NOMO-1 treated with DMSO at 0.1 percent for 48 hours (cell line): ENCODE results near the gene GLB1L.

Experiments used
- DNase-seq: peaks from one replicate; lab custom pipeline; 2025; ENCODE audit not compliant: unreplicated experiment; lab: John Stamatoyannopoulos, UW

The GLB1L gene

DNA sequence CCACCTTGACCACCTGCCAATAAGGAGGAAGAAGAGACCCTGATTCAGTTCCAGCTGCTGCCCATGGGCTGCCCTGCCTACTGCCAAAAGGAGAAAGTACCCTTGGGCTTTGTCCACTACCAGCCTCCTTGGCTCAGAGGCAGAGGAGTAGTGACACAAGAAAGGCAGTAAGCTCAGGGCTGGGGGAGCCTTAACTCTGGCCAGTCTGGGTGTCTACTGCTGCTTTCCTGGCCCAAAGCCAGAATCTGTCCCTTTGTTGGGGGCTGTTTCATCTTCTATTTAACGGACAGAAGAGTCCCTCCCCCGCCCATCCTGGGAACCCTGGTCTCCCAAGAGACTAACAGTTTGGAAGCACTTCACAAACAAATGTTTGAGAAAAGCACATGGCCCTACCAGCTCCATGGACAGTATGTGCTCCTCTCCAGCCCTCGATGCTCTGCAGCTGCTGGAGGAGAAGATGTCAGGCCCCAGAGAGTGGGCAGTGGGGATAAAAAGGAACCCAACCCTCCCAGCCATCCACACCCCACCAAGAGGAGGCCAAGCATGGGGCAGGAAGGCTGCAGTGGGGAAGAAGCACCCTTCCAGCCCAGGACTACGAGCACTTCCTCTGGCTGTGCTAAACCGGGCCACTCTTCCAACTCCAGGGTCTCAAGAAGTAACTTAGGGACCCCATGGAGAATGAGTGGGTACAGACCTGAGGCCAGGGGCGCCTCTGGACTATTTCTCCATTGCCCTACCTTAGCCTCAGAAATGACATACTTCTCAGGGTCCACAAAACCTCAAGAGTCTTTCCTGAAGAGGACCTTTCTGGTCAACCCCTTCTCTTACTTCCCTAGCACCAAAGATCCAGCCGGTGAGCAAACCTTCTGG, 17.0 kb downstream of the GLB1L start:
- peak; percentile 17 for DNase-seq

DNA sequence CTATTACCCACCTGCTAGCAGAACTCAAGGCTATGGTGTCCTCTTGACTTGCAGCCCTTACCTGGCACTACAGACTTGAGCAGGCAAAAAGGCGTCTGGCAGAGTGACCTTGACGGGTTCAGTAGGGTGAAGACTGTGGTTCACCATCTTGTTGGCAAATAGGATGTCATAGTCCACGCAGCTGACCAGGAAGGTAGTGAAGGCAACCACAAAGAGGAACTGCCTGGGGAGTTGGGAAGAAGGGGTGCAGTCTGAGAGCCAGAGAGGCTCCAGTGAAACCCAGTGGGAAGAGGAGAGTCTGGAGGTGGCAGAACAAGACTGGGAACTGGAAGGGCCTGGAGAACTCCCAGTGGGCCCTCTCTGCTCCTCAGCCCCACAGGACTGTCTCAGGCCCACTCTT, 19.9 kb downstream of the GLB1L start:
- peak; percentile 61 for DNase-seq

DNA sequence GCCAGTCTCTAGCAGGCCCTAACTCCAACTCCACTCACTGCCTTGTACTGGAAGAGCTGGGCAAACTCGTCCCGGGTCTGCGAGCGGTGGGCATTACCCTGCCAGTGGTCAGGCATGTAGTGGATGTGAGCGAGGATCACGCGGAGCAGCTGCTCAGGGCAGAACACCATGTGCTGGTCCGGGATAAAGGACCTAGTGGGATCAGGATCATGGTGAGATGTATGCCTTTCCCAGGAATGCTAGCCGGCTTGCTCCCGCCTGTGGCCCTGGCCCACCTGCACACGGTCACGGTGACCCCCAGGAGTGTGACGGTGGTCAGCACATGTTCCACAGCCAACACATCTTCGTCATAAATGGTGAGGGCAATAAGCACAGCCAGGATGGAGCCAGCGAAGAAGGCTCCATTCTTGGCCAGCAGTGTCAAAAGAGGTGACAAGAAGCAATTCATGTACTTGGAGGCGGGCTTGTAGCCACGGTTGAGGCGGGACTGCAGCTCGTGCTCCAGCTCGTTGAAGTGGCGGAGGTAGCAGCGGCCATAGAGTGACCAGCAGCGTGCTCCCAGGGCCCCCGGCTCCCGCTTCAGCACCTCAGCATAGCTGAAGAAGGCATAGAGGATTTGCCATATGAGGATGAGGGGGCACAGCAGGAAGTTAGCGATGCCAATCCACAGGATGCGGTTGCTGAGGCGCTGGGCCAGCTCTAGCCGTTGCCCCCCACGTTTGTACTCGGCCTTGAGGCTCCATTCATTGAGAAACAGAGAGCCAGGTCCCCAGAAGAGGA, 21.2 kb downstream of the GLB1L start:
- no peak for DNase-seq

DNA sequence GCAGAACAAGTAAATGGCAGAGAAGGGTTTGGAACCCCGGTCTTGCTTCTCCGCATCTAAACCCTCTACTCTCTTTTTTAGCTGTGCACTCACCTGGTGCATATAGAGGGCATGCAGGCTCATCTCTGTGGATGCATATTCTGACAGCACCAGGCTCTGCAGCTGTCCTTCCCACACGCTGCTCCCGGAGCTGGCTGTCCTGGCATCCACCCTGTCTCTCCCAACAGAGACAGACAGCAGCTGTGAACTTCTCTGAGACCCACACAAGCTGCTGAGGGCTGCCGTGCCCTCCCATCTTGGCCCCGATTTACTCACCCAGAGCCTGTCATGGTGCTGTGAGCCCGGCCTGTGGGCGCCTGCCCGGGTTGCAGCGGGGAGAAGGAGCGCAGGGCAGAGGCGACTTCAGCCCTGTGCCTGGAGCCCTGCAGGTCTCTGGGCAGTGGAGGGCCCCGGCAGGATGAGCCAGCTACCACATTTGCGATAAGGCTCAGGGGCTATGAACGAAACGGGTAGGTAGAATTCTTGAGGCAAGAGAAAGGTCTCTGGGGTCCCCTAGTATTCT, 23.2 kb downstream of the GLB1L start:
- no peak for DNase-seq

DNA sequence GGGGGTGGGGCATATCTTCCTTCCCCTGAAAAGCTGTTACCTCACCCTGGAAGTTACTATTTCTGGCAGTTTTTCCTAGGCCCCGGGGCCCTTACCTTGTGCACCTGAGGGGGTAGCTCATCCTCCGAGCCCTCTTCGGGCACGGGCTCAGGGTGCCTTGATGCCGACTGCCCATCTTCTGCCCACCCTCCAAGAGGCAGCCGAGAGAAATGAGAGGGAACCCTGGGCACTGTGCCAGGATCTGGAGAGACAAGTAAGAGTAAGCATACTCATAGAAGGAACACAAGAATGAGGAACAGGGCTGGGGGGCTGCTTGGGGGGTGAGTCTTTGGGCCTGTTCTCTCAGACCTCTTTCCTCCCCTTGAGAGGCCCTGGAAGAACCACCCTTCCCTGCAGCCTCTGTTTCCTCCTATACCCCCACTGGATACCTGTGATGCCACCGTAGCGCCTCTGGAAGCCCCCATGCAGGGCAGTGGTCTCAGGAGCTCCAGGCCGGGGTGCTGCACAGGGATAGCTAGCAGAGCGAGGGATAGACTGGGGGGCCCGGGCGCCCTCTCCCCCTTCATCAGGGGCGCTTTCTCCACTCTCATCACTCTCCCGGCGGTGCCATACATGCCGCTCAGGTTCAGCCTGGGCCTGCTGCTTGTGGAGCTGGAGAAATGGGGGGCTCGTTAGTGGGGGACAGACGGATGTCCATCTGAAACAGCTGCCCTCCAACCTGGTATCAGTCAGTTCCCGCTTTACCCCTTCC, 24.4 kb downstream of the GLB1L start:
- no peak for DNase-seq

DNA sequence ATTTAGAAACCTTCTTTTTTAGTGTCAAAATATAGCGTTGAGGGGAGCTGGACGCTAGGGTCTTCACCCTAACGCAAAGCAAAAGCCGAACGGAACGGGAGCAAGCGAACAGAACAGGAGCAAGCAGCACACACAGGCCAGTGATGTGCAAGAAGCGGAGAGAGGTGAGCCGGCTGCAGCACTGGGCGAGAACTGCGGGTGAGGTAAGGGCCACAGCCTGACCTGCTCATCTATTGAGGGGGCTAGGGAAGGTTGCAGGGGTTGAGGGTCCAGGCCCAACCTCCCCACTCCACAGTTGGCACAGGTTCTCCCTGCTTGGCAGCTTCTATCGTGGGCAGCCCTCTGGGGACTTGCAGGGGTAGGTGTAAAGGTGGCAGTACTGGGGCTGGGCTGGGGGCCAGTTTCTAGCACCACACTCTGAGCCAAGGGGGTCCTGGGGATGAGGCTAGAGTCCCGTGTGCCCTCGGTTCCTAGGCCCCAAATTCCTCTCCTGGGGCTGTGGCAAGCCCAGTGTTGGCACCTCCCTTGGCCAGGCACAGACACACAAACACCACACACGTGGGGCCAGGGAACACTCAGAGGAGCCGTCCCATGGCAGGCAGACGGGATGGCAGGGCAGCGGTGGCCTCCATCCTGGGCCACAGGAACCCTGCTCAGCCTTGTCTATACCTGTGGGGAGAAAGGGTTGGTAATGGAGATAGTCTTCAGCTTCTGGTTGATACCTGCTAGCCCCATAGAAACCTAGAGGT, 25.3 kb downstream of the GLB1L start:
- no peak for DNase-seq

DNA sequence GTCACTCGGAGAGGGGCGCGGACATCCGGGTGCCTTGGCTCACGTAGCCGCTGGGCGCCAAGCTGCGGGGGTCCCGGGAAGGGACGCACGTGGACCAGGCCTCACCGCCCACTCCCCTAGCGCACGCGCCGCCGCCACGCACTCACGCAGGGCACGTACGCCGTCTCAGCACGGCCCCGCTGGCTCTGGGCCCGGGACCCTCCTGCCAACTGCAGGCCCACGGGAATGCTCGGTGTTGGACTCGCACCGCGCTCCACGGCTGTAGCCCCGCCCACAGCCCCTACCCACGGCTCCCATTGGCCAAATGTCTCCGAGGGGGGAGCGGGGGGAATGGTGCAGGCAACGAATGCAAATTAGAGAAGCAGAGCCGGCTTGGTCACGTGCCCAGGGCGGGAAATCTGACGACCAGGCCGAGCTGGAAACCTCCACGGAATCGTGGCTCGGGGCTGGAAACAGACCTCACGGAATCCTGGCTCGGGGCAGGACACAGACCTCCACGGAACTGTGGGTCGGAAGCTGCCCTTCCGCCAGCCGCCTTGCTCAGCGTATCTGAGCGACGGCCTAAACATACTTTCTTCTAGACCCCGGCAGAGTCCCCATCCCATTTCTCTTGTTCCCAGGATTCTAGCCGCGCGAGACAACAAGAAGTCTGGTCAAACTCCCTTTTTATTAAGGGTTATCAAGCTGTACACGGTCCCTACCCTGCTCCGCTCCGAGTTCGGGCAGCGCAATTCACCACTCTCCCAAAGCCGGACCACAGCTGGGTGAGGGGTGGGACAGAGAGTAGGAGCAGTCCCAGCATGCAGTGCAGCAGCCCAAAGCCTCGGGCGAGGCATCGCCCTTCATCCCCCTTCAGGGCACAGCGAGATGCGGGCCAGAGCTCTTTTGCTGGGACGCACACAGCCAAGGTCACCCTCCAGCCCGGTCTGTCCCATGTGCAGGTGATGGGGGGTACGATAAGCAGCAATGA, 26.2 kb downstream of the GLB1L start, which contains the start of gene ABCB6:
TSS of gene ABCB6 (minus strand) at position 227 of the 970 bp plus-strand sequence. CDS start 285 bp downstream, outside the sequence.
- no peak for DNase-seq

DNA sequence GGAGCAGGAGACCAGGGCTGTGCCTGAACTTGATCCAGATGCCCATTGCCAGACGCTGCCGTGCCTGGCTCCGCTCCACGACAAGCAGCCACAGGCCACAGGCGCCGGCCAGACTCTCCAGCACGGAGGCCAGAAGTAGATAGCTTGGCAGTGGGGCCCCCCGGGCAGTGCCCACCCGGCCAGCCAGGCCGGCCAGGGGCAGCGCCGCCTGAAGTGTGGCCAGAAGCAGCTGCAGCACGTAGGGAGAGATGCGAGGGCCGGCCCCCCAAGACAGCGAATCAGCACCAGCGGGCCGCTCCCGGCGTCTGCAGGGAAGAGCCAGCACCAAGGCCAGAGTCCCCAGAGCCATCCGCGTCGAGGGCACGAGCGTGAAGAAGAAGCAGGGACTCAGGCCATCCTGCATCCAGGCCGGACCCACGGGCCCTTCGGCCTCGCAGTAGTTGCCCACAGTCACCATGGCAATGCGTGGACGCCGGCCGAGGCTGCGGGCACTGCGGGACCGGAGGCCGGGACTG, 27.0 kb downstream of the GLB1L start:
- no peak for DNase-seq

DNA sequence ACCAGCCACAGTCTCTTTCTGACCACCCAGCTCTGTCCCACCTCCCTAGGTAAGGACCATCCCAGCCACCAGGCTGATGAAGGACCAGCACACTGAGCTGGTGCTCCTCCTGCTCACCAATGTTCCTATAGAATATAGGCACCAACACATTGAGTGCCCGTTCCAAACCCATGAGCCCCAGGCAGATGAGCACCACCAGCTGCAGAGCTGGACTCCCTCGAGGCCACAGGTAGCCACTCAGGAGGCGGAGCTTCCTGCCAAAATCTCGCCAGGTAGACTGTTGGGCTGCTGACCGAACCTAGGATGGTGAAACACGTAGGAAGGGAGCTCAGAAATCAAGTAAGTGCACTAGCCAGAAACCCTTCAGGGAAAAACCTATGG, 28.7 kb downstream of the GLB1L start:
- no peak for DNase-seq

DNA sequence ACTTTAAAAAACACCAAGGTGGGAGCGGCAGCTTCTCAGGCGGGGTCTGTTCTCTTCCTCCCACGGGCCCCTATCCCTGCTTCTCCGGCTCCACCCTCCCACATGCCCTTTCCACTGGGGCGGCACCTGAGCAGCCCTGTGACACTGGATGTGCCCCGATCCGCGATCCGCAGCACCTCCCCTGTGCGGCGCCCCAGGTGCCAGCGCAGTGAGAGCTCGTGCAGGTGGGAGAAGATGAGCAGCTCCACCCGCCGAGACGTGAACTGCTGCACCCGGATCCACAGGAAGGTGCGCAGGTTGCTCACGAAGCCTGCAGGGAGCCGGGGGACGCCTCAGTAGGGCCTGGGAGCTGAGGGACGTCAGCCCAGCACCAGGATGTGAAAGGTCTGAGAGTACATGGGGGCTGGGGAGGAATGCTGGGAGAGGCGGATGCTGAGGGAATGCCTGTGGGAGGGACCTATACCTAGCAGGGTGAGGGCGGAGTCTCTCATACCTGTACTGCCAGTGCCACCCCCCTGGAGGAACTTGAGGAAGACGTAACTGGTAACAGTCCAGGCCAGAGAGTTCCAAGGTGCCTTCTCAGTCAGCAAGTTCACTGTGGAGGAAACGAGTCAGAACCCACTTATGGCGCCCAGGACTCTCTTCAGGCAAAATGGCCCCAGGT, 29.2 kb downstream of the GLB1L start:
- DNase-seq, result no peak

DNA sequence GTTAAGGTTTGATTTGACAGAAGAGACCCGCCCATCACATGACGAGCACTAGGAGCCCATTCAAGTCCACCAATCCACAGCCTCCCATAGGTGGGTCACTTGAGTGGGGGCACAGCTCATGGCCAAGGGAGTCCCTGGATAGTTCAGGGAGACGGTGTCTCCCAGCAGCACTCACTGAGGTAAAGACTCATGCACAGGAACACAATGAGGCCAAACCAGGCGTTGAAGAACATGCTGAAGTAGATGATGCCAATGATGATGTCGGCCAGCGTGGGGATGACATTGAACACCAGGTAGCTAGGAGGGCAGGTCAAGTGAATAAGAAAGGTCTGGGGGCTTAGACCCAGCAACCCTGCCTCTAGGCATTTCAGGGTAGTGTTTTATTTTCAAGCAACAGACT, 30.5 kb downstream of the GLB1L start:
- no peak for DNase-seq

DNA sequence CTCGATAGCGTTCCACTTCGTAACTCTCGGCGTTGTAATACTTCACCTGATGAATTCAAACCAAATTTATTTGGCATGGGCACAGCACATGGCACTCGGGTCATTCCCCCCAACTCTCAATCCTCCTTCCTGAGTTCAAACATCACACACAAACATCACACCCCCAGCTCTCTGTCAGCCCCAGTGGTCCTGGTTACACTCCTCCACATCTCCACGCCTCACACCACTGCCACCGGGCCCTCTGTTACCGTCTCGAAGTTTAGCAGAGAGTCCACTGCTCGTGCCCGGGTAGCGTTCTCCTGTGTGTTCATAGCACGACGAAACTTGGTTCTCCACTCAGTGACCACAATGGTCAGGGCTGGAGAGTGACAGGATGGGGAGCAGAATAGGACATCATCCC, 31.1 kb downstream of the GLB1L start:
- DNase-seq, result no peak

DNA sequence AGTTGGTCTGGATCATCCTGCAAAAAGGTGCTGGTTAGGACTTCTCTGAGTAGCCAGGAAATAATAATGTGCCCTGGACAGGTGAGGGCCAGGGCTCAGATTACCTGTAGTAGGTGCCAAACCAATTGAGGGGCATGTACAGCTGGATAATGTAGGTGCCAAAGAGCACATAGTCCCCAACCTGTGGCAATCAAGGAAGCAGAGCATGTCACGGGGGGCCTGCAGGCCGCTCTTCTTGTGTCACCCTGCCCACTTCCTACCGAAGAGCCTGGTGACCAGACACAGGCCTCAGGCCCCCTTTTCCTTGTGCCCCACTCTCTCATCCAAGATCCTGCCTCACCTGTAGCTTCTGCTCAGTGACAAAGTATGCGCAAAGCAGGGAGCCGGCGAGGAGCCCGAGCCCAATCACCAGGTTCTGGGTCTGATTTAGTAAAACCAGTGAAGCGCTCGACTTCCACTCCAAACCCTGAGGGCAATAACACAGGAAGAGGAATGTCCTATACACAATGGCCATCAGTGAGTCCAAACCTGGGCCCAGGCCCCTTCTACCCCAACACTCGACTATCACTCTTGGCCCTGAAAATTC, 31.7 kb downstream of the GLB1L start:
- no peak for DNase-seq

DNA sequence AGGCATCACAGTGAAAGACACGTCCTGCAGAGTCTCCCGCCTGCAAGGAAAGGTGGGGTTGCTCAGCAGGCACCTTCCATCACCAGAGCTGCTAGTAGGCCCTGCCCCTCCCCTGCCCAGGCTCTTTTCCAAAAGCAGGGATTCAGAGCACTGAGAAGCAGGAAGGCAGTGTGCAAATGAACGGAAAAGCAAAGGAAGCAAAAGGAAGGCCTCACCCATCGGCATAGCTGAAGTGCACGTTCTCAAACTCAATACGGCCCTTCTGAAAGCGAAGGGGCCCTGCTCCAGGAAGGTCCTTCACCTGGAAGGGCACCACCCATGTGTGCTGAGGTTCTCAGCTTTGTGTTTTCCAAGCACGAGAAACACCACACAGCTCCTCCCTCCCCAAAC, 32.2 kb downstream of the GLB1L start:
- DNase-seq, result no peak

DNA sequence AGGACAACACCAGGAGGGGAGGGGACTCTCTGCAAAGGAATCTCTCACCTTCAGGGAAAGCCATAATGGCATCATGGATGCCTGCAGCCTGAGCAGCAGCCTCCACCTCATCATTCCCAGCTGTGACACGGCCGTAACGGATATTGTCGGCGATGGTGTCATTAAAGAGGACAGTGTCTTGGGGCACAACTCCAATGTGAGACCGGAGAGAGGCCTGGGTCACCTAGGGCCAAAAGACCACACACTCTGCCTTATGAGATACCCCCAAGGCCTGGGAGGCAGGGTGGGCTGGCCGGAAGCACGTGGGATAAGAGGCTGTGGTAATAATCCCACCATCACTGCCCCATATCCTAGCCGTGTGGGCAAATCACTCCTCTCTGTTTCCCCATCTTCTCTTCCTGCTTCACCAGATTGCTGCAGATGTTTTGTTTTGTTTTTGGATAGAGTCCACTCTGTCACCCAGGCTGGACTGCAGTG, 34.3 kb downstream of the GLB1L start:
- no peak for DNase-seq

DNA sequence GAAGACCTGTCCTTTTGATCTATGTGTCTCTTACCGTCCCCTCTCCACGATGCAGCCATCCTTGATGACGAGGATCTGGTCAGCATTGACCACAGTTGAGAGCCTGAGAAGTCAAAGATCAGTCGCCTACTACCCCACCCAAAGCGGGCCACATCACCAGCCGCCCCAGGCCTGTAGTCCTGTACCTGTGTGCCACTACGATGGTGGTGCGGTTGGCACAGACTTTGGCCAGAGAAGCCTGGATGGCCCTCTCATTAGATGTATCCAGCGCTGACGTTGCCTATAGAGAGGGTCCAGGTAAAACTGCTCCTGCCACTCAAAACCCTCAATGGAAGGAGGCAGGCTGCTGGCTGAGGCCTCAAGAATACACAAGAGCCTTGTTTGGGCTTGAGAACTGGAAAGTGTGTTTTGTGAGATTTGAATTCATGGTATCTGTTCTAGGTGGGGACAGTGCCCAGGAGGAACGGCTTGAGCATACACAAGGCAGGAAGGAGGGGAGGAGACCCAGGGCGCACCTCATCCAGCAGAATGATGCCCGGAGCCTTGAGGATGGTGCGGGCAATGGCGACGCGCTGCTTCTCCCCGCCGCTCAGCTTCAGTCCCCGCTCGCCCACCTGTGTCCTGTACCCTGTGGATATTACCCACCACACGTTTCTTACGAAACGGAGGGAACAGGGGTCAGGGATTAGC, 34.9 kb downstream of the GLB1L start:
- no peak for DNase-seq
